Daoy (cell line): ENCODE measurements around the gene SPIB. TPM values are rescaled to one million over a fixed set of nuclear protein-coding genes. Genes with fewer than 3 reads are reported as not detected.
"Not testable (repeated sequence)": the region's sequence is repeated elsewhere in the genome, so short reads cannot be mapped to it uniquely, and the experiment has no call there.

Experiments
- DNase-seq: peaks from one replicate; pipeline ENCODE4 v3.0.0-alpha.2; 2015; ENCODE audit warnings: low read depth
- total RNA-seq: library from RNA; depleted of rRNA; stranded (reverse); fragments of >200 nt; shearing (Covaris generic); gene quantifications from 2 replicates; pipeline ENCODE4 v1.2.3, GENCODE V29; 2014

Gene SPIB
- total RNA-seq, 1 experiment from 2014 or later: not detected

GRCh38 chr19:50437862-50438449 is 19.2 kb downstream of the SPIB start:
- no peak for DNase-seq

DNA sequence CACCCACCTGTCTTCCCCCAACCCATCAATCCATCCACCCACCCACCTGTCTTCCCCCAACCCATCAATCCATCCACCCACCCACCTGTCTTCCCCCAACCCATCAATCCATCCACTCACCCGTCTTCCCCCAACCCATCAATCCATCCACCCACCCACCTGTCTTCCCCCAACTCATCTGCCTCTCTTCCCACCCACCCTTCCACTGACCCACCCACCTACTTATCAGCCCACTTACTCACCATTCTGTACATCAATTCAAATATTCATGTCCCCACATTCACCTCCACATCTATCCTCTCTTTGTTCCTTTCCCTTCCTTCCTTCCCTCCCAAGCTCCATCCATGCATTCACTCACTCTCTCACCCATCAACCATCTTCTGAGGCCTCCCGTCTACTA is 20.4 kb downstream of the SPIB start:
- not testable (repeated sequence) for DNase-seq

GRCh38 chr19:50444059-50444458 is 25.3 kb downstream of the SPIB start:
- DNase-seq: no peak

- DNase-seq: no peak
Observed at GRCh38 chr19:50447053-50447452, 28.3 kb downstream of the SPIB start.

GRCh38 chr19:50447750-50448149 is 29.0 kb downstream of the SPIB start:
- no peak for DNase-seq

GRCh38 chr19:50449236-50449899 is 30.6 kb downstream of the SPIB start:
- peak; percentile 85 for DNase-seq

DNA sequence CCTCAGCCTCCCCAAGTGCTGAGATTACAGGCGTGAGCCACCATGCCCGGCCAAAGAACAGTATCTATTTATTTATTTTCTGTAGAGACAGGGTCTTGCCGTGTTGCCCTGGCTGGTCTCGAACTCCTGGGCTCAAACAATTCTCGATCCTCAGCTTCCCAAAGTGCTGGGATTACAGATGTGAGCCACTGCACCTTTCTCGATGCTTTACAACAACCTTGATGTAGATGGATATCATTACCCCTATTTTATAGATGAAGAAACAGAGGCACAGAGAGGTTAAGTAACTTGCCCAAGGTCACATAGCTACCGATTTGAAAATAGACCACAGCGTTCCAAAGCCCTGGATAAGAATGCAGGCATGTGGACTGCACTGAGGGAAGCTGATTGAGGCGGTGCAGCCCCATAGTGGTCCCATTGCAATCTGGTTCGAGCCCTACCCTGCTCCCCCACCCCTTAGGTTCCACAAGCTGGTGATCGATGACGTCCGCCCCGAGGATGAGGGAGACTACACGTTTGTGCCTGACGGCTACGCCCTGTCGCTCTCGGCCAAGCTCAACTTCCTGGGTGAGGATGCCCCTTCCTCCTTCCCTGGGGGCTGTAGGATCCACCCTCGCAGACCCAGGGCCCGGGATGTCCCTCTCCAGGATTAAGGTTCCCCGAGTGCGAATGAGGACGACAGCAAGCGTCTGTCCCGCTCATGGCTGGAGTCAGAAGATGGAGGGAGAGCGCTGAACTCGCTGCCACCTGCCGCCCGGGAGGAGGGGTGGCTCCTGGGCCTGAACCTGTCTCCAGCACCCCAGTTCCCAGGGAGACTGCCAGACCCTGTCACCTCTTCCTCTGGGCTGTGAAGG is 31.9 kb downstream of the SPIB start:
- DNase-seq: no peak

DNA sequence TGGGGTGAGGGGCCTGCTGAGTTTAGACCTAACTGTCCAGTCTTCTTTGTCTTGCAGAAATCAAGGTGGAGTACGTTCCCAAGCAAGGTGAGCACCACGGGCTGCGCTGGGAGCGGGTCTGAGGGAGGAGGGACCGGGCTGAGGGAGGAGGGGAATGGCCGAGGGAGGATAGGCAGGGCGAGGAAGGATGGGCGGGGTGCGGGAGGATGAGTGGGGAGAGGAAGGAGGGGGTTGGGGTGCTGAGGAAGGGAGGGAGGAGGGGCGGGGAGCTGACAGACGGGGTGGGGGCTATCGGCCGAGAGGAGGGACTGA is 32.4 kb downstream of the SPIB start:
- DNase-seq: no peak

DNA sequence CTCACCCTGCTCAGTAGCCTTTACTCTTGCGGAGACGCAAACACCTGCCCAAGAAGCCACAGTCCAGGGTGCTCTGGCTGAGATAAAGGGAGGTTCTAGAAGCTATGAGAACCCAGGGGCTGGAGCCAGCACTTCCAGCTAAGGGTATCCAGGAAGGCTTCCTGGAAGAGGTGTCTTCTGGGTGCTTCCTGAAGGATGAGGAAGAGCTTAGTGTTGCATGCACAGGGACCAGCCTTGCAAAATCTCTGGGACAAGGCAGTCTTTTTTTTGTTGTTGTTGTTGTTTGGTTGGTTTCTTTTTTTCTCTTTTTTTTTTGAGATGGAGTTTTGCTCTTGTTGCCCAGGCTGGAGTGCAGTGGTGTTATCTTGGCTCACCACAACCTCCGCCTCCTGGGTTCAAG is 34.5 kb downstream of the SPIB start:
- DNase-seq: no peak

DNA sequence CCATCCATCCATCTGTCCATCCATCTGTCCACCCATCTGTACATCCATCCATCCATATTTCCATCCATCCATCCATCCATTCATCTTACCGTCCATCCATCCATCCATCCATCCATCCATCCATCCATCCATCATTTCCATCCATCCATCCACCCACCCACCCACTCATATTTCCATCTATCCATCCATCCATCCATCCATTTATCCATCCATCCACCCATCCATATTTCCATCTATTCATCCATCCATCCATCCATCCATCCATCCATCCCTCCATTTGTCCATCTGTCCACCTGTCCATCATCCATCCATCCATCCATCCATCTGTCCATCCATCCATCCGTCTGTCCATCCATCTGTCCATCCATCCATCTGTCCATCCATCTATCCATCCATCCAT is 37.3 kb downstream of the SPIB start:
- no peak for DNase-seq

DNA sequence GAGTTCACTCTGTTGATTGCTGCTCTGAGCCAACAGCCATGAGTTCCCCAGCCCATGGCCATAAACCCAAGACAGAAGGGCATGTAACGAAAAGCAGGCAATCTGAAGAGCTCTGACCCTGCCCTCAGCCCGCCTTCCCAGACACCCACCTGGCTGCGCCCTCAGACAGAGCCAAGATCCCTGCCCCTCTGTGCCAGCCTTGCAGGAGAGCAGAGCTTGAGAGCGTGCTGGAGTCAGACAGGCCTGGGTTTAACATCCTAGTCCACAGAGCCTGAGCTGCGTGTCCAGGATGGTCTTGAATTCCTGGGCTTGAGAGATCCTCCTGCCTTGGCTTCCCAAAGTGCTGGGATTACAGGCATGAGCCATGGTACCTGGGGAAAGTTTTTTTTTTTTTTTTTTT is 38.6 kb downstream of the SPIB start:
- no peak for DNase-seq

DNA sequence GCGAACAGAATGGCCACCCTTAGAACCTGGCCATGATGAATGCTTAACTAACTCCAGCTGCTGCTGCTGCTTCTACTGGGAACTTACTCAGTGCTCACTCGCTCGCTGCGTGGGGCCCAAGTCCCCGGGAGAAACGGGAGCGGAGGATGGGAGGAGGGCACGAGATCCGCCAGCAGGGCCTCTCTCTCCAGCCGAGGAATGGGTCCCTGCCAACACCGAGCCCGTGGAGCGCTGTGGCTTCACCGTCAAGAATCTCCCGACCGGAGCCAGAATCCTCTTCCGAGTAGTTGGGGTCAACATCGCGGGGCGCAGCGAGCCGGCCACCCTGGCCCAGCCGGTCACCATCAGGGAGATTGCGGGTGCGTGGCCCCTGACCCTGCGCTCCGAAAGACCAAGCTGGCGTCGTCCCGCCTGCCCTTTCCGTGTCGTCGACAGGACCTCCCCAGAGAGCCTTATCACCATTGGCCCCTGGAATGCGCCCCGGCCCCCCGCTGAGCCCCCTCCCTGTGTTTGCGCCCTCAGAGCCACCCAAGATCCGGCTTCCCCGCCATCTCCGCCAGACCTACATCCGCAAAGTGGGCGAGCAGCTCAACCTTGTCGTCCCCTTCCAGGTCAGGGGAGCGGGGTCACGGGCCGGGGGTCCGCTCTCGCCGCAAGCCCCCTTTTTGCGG is 39.8 kb downstream of the SPIB start:
- DNase-seq: peak; percentile 25

DNA sequence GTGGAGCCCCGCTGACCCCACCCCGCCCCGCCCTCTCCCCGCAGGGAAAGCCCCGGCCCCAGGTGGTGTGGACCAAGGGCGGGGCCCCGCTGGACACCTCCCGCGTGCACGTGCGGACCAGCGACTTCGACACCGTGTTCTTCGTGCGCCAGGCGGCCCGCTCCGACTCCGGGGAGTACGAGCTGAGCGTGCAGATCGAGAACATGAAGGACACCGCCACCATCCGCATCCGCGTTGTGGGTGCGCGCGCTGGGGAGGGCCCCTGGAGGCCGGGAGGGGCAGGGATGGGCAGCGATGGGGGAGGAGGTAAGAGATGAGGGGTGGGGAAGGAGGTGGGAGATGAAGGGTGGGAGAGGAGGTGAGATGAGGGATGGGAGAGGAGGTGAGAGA is 40.3 kb downstream of the SPIB start:
- DNase-seq: no peak

GRCh38 chr19:50459638-50460037 is 40.9 kb downstream of the SPIB start:
- no peak for DNase-seq

GRCh38 chr19:50460161-50460765 is 41.5 kb downstream of the SPIB start:
- peak; percentile 70 for DNase-seq

- DNase-seq: peak; percentile 80
Observed at GRCh38 chr19:50461066-50461875, 42.5 kb downstream of the SPIB start.

DNA sequence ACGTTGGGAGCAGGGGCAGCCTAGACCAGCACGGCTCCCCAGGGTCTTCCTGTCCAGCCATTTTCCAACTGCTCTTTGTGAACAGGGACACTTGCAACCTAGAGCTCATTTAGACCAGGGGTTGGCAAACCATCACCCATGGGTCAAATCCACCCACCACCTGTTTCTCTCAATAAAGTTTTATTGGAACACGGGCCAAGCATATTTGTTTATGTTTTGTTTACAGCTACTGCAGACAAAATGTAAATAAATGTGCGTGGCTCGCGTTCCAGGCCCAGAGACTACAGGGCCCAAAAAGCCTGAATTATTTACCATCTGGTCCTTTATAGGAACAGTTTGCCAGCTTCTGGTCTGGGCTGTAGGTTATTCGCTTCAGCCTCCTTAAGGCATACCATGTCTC is 44.2 kb downstream of the SPIB start:
- no peak for DNase-seq

- DNase-seq: no peak
Observed at GRCh38 chr19:50464348-50464747, 45.6 kb downstream of the SPIB start.

DNA sequence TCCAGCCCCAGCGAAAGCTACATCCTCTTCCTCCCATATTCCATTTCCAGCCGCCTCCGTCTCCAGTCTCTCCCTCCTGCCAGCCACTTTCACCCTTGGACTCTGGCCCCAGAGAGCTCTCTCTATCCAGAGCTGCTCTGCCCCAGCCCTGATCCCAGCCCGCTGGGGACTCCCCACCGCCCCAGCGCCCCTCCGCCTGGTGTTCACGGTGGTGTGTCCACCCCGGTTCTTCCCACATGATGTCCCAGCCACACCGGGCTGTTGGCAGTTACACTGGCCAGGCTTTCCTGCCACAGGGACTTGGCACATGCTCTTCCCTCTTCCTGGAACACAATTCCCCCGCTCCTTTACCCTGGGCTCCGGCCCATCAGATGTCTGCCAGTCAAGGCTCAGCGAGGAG is 46.3 kb downstream of the SPIB start:
- DNase-seq: no peak

GRCh38 chr19:50465986-50466705 is 47.4 kb downstream of the SPIB start:
- no peak for DNase-seq

GRCh38 chr19:50466706-50467039 is 47.9 kb downstream of the SPIB start:
- no peak for DNase-seq
